H54 (cell line): ENCODE results near the gene TUBB3.
"Not testable (repeated sequence)": the region's sequence is repeated elsewhere in the genome, so short reads cannot be mapped to it uniquely, and the experiment has no call there.

Source experiments
- DNase-seq: peaks from one replicate; pipeline ENCODE4 v3.0.0; 2011; ENCODE audit warnings: low spot score, mixed read lengths; ENCODE audit not compliant: insufficient read length
- FAIRE-seq: peaks from 3 replicates; lab custom pipeline; 2011; peaks lifted over from hg19 to GRCh38; lab: Jason Lieb, UNC
- POLR2A ChIP-seq: IDR thresholded peaks from 2 replicates; pipeline ENCODE4 v1.6.1; 2011; ENCODE audit warnings: low read depth, mild to moderate bottlenecking, low read length

The TUBB3 gene

DNA sequence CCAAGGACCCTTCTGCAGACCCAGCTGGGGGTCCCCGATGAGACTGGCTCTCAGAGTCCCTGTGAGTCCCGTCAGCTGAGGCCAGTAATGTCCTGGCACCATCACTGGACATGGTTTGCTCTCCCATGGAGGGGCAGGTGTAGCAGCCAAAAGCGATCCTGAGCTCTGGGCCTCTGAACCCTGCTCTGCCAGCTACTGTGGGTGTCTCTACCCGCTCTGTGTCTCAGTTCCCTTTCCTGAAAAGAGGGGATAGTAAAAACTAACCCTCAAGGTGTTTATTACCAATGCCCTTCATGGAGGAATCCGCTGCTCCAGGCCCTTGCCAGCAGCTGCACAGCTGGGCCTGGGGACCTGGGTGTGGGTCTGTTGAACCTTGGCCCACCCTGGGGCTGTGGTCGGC, 8.8 kb downstream of the TUBB3 start:
- DNase-seq (no peak), FAIRE-seq (no peak)
- no peak for TF ChIP-seq POLR2A

DNA sequence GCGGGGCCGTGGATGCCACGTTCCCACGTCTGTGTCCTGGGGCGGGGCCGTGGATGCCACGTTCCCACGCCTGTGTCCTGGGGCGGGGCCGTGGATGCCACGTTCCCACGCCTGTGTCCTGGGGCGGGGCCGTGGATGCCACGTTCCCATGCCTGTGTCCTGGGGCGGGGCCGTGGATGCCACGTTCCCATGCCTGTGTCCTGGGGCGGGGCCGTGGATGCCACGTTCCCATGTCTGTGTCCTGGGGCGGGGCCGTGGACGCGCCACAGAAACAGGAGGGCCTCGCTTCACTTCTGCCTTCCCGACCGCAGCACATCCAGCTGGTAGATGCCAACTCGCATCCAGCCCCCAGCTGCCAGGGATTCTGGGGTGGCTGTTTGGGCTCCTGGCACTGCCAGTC, 10.9 kb downstream of the TUBB3 start:
- FAIRE-seq, DNase-seq: not testable (repeated sequence)

DNA sequence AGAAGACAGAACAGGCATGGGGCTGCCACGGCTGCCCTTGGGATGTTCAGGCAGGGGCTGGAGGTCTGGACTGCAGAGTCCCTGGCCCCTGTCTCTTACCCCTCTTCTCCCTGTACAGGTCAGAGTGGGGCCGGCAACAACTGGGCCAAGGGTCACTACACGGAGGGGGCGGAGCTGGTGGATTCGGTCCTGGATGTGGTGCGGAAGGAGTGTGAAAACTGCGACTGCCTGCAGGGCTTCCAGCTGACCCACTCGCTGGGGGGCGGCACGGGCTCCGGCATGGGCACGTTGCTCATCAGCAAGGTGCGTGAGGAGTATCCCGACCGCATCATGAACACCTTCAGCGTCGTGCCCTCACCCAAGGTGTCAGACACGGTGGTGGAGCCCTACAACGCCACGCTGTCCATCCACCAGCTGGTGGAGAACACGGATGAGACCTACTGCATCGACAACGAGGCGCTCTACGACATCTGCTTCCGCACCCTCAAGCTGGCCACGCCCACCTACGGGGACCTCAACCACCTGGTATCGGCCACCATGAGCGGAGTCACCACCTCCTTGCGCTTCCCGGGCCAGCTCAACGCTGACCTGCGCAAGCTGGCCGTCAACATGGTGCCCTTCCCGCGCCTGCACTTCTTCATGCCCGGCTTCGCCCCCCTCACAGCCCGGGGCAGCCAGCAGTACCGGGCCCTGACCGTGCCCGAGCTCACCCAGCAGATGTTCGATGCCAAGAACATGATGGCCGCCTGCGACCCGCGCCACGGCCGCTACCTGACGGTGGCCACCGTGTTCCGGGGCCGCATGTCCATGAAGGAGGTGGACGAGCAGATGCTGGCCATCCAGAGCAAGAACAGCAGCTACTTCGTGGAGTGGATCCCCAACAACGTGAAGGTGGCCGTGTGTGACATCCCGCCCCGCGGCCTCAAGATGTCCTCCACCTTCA, 11.7 kb downstream of the TUBB3 start:
- DNase-seq (no peak), FAIRE-seq (no peak)
- TF ChIP-seq POLR2A: no peak

DNA sequence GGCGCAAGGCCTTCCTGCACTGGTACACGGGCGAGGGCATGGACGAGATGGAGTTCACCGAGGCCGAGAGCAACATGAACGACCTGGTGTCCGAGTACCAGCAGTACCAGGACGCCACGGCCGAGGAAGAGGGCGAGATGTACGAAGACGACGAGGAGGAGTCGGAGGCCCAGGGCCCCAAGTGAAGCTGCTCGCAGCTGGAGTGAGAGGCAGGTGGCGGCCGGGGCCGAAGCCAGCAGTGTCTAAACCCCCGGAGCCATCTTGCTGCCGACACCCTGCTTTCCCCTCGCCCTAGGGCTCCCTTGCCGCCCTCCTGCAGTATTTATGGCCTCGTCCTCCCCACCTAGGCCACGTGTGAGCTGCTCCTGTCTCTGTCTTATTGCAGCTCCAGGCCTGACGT, 12.5 kb downstream of the TUBB3 start:
- not testable (repeated sequence) for DNase-seq, FAIRE-seq

DNA sequence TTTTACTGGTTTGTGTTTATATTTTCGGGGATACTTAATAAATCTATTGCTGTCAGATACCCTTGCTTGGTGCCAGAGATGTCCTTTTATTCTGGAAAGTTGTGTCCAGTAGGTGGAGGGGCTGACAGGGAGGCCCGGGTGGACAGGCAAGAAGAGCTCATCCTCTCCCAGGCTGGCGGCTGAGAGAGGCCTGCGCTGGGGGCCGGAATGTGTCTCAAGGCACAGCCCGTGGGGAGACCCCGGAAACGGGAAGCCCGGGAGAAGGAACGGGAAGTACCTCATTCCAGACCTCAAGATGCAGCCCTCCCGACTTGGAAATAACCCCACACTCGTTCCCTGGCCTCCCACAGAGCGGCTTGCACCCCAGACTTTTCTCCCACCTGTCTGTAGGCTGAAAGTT, 12.9 kb downstream of the TUBB3 start:
- DNase-seq (no peak), FAIRE-seq (no peak)
- TF ChIP-seq POLR2A: no peak

DNA sequence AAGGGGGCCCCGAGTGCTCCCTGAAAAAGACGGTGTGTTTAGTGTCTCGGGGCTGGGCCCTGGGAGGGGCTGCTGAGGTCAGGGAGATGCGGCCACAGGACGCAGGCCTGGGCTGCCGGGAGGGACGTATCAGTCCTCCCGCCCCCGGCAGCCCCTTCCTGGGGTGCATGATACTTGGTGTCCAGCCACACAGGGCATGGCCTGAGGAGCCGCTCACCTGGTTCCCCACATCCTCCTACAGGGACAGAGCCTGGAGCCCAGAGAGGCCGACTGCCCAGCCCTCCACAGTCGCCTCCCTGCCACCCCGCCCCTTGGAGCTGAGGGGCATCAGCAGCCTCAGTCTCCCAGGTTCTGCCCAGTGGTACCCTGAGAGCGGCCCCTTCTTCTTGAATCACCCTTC, 13.4 kb downstream of the TUBB3 start:
- FAIRE-seq (no peak), DNase-seq (no peak)
- TF ChIP-seq POLR2A: no peak

DNA sequence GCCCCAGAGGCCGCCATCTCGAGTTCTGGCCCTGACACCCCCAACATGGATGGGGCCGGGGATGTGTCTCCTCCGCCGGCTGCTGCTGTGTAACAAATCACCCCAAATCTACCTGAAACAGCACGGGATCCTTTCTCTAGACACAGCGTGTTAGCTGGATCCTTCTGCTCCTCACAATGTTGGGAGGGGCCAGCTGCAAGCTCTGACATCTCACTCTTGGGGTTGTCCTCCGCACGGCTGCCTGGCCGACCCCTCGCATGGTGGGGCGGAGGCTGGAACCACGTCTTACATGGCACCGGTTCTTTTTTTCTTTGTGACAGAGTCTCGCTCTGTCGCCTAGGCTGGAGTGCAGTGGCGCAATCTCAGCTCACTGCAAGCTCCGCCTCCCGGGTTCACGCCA, 13.8 kb downstream of the TUBB3 start:
- TF ChIP-seq POLR2A: no peak
- FAIRE-seq (no peak), DNase-seq (no peak)

DNA sequence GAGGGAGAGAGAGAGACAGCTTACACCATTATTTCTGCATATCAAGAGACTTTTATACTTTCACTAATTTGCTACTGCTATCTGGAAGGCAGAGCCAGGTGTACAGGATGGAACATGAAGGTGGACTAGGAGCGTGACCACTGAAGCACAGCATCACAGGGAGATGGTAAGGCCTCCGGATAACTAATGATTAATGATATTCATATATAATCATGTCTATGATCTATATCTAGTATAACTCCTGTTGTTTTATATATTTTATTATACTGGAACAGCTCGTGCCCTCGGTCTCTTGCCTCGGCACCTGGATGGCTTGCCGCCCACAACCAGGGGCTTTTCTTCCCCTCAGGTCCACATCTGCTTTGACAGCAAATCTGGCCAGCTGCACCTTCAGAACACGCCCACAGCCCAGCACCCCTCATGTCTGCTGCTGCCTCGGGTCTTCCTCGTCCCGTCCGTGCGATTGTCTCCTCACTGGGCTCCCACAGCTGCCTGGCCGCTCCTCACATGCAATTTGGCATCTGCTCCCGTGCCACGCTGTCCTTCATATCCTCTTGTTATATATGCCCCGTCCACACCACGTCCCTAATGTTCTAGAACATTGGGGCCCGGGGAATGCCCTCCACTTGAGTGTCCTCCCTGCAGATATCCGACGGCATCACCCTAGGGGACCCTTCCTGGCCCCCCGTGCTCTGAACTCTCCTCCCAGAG, 15.2 kb downstream of the TUBB3 start:
- TF ChIP-seq POLR2A: no peak
- DNase-seq (no peak), FAIRE-seq (no peak)

DNA sequence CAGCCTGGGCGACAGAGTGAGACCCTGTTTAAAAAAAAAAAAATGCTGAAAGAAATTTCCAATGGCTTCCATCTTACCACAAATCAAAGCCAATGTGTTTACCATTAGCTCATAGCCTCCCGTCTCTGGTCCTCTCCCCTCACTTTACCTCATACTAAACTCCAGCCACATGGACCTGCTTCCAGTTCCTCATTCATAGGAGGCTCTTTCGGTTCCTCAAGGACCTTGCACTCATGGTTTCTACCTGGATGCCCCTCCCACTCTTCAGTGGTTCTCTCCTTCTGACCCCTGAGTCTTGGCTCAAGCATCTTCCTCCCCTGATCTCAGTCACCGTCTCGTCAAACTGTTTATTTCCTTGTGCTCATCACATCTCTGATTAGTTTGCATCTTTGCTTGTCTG, 21.6 kb downstream of the TUBB3 start:
- FAIRE-seq: no peak
- no peak for DNase-seq
- no peak for TF ChIP-seq POLR2A

DNA sequence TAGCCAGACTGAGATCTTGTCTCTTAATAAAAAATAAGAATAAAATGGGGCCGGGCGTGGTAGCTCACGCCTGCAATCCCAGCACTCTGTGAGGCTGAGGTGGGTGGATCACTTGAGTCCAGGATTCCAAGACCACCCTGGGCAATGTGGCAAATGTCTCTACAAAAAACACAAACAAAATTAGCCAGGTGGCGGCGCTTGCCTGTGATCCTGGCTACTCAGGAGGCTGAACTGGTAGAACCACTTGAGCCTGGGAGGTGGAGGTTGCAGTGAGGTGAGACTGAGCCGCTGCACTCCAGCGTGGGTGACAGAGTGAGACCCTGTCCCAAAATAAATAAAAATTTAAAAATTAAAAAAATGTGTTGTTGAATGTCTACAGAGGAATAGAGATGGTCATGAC, 22.5 kb downstream of the TUBB3 start:
- DNase-seq (no peak), FAIRE-seq (no peak)
- TF ChIP-seq POLR2A: no peak

DNA sequence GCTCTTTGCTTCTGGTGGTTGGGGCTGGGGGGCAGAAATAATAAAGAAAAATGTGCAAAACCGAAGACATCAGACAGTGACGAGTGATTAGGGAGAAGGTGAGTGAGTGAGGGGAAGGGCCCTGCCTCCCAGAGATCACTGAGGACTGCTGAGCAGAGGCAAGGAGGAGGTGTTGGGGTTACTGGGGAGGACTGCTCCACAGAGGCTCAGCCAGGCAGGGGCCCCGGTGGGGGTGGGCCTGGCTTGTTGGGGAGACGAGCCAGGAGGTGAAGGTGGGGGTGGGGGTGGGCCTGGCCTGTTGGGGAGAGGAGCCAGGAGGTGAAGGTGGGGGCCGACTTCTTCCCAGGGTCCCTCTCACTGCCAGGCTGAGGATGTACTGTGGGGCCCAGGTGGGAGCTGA, 23.4 kb downstream of the TUBB3 start:
- no peak for DNase-seq
- FAIRE-seq: no peak
- TF ChIP-seq POLR2A: no peak

DNA sequence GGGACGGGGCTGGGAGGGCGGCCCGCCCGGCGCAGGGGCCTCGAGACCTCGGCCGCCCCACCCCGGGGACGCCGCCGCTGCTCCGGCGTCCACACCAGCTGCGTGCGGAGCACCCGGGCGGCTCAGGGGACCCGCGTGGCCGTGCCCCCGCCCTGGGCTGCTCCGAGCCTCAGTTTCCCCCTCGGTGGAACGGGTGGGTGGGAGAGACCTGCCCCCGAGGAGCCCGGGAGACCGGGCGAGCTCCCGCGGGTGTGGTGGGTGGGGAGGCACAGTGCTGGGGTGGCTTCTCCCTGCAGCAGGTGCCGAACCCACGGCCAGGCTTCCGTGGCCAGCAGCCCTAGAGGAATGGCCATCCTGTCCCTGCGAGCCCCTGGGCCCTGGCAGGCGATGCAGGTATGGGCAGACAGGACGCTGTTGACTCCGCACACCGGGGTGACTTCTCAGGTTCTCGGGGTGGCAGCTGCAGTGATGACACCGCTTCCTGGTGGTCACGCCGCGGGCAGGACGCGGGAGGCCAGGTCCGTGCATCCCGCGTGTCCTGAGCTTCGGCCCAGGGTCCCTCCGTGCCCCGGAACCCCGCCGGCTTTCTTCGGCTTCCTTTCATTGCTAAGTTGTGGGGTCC, 26.1 kb downstream of the TUBB3 start:
- no peak for TF ChIP-seq POLR2A
- DNase-seq (no peak), FAIRE-seq (no peak)

DNA sequence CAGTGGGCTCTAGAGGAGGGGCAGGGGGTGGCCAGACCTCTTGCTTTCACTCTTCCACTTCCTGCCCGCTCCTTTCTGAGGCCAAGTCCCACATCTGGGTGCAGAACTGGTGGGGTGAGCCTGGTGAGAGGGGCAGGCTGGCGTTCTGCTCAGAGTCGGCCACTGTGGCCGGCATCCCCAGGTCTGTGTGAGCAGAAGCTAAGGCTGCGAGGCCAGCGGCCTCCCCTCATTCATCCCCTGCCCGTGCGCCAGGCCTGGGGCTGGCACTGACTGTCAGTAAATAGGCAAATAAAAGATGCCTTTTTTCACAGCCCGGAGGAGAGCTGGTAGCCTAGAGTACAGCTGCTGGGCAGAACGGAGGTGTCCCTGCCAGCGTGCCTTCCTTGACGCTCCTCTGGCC, 26.6 kb downstream of the TUBB3 start:
- DNase-seq: no peak
- no peak for TF ChIP-seq POLR2A
- no peak for FAIRE-seq

DNA sequence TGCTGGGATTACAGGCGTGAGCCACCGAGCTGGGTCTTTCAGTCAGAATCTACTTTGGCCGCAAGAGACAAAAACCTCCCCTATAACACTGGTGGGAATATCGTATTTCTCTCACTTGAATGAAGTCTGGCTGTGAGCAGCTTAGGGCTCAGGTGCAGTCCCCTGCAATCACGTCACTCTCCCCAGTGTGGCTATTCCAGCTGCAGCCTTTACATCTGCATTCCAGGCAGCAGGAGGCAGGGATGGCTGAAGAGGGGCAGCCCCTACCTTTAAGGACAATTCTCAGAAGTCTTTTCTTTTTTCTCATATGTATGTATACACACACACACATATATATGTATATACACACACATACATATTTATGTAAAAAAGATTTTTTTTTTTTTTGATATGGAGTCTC, 28.4 kb downstream of the TUBB3 start:
- FAIRE-seq (no peak), DNase-seq (no peak)
- no peak for TF ChIP-seq POLR2A
